Upper lobe of left lung (tissue), 6 donors: ENCODE data around the gene CD164. TPM values are rescaled to one million over a fixed set of nuclear protein-coding genes. Genes with fewer than 3 reads are reported as not detected.

Source experiments
- ATAC-seq, 2 donors: fragments of 200-7000 bp; cut with Tn5 transposase; one replicate each; pipeline ENCODE4 v1.9.1; 2022; ENCODE audit warnings: mild to moderate bottlenecking in 2 of 2, moderate library complexity in 2 of 2; ENCODE audit not compliant: low FRiP score in 2 of 2
- DNase-seq, 2 donors: peaks; one replicate each; pipeline ENCODE4 v3.0.0-alpha.2; 2019 to 2020
- H3K27ac ChIP-seq, 4 donors: fragments of 200-600 bp; sonication (generic); one replicate each; pipeline ENCODE4 v1.5.1; 2016 to 2019
- H3K27me3 ChIP-seq, 4 donors: fragments of 200-600 bp; sonication (generic); one replicate each; pipeline ENCODE4 v1.5.1; 2017 to 2019
- H3K36me3 ChIP-seq, 4 donors: fragments of 200-600 bp; sonication (generic); one replicate each; pipeline ENCODE4 v1.5.1; 2016 to 2019
- H3K4me1 ChIP-seq, 4 donors: fragments of 200-600 bp; sonication (generic); one replicate each; pipeline ENCODE4 v1.5.1; 2018 to 2019
- H3K4me3 ChIP-seq, 4 donors: fragments of 200-600 bp; sonication (generic); one replicate each; pipeline ENCODE4 v1.5.1; 2017 to 2019; ENCODE audit warnings: mild to moderate bottlenecking in 2 of 4, moderate library complexity in 1 of 4
- H3K9me3 ChIP-seq, 4 donors: fragments of 200-600 bp; sonication (generic); one replicate each; pipeline ENCODE4 v1.5.1; 2018 to 2019
- CTCF ChIP-seq, 6 experiments: fragments of 450-650 bp in 4 of 6; fragments of 200-600 bp in 2 of 6; sonication (generic) in 2 of 6; IDR thresholded peaks; one replicate each; pipeline ENCODE4 v1.5.1; 2016 to 2019; ENCODE audit warnings: antibody characterized with exemption in 6 of 6
- EP300 ChIP-seq, 4 donors: sonication (generic); formaldehyde crosslinking; IDR thresholded peaks; one replicate each; pipeline ENCODE4 v1.5.1; 2017; ENCODE audit warnings: antibody characterized with exemption in 4 of 4, control low read depth in 2 of 4
- POLR2A ChIP-seq, 4 donors: fragments of 450-650 bp; IDR thresholded peaks; one replicate each; pipeline ENCODE4 v1.5.1; 2016 to 2017; ENCODE audit warnings: antibody characterized with exemption in 4 of 4, mild to moderate bottlenecking in 2 of 4
- POLR2AphosphoS5 ChIP-seq, 2 donors: sonication (generic); formaldehyde crosslinking; IDR thresholded peaks; one replicate each; pipeline ENCODE4 v1.5.1; 2017; ENCODE audit warnings: antibody characterized with exemption in 2 of 2
- WGBS, 2 donors: methylation state at CpG; one replicate each; pipeline ENCODE4 v1.1.5; 2017 to 2018; 5-methylcytosine and 5-hydroxymethylcytosine counted together
- total RNA-seq, 6 donors: library from RNA; depleted of rRNA in 4 of 6; stranded (reverse); fragments of >200 nt in 4 of 6; gene quantifications; one replicate each; pipeline versions ENCODE4 v1.1.0 to v1.2.1, GENCODE V29; 2016 to 2021
- donor health status: DM: no; HTN: no; CAD: no; lungs with moderate emphysema.
- donor health status: DM: no; HTN: yes; CAD: no; lungs with severe emphysema.

The CD164 gene
- total RNA-seq, 6 donors from 2014 or later: 70.8 to 281 (median 218) TPM

DNA sequence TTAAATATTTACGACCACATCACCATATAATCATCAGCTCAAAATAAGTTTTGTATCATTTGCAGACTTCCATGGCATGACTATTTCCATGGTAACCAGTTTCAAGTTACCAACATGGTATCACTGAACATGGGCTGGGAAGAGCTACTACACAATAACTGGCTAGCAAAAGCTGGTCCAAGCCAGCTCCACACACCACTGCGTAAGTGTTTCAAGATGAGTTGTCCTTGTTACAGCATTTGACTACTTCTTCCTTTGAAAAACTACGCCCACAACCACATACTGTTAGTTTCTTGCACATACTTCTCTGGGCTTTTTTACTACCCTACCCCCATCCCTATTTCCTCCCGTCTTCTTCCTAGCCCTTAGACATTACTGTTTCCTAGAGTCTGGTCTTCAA lies 8.5 kb downstream of the CD164 start:
- Histone ChIP-seq H3K27me3 (no peaks in the 10 kb centered on the region), H3K9me3 (no peaks in the 10 kb centered on the region), H3K27ac (no peak overlapping the region), H3K4me3 (no peak overlapping the region), H3K4me1 (peaks cover 11 to 35% (median 15%) of the 10 kb centered on the region in 4 donors), H3K36me3 (peaks cover 14 to 95% (median 50%) of the 10 kb centered on the region in 4 donors)
- 63 to 69% methylated on average over 4 of the region's 4 CpGs for WGBS, 2 donors
- ATAC-seq: peak; percentile 40 to 69
- no peak for TF ChIP-seq POLR2AphosphoS5 (IDR thresholded peaks at IDR 0.05)
- TF ChIP-seq CTCF (IDR thresholded peaks at IDR 0.05): no peak
- TF ChIP-seq POLR2A (IDR thresholded peaks at IDR 0.05): no peak
- no peak for TF ChIP-seq EP300 (IDR thresholded peaks at IDR 0.05)
- no peak for DNase-seq

DNA sequence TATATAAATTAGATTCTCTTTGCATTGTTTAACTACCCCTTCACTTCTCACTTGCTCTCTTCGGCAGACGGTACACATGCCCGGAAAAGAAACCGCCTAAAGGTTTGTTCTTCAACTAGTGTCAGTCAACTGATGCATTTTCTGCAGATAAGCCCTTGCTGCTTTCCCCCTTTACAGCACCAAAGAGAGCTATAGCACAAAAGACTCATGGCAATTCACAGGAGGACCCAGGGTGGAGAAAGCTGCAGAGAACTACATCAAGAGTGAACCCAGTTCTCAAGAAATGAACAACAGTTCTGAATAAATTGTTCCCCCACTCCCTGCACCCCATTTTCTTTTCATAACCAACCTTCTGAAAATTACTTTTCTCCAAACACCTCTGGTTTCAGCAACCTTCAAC lies 8.9 kb downstream of the CD164 start:
- peaks cover 17 to 97% (median 53%) of the 10 kb centered on the region in 4 donors for H3K36me3 ChIP-seq

GRCh38 chr6:109372130-109372529 lies 10.1 kb downstream of the CD164 start:
- Histone ChIP-seq H3K4me3 (no peak overlapping the region), H3K36me3 (peaks cover 27 to 97% (median 55%) of the 10 kb centered on the region in 4 donors), H3K27ac (peak overlapping the region in 1 of 4 donors; percentile 3), H3K9me3 (no peaks in the 10 kb centered on the region), H3K27me3 (no peaks in the 10 kb centered on the region), H3K4me1 (peaks cover 7 to 19% (median 9%) of the 10 kb centered on the region in 4 donors)
- 57 to 73% methylated on average over 2 of the region's 2 CpGs for WGBS, 2 donors
- DNase-seq (no peak), ATAC-seq (no peak)
- TF ChIP-seq POLR2AphosphoS5 (IDR thresholded peaks at IDR 0.05) (no peak), CTCF (IDR thresholded peaks at IDR 0.05) (no peak), POLR2A (IDR thresholded peaks at IDR 0.05) (no peak), EP300 (IDR thresholded peaks at IDR 0.05) (no peak)

More for the DNA sequence above, 8.9 kb downstream of the CD164 start:
- Histone ChIP-seq H3K4me1 (peaks cover 8 to 31% (median 14%) of the 10 kb centered on the region in 4 donors), H3K9me3 (no peaks in the 10 kb centered on the region), H3K4me3 (no peak overlapping the region), H3K27ac (no peak overlapping the region), H3K27me3 (no peaks in the 10 kb centered on the region)
- ATAC-seq (no peak), DNase-seq (no peak)
- TF ChIP-seq POLR2A (IDR thresholded peaks at IDR 0.05) (no peak), CTCF (IDR thresholded peaks at IDR 0.05) (no peak), EP300 (IDR thresholded peaks at IDR 0.05) (no peak), POLR2AphosphoS5 (IDR thresholded peaks at IDR 0.05) (no peak)
- 68 to 80% methylated on average over 4 of the region's 4 CpGs for WGBS, 2 donors

DNA sequence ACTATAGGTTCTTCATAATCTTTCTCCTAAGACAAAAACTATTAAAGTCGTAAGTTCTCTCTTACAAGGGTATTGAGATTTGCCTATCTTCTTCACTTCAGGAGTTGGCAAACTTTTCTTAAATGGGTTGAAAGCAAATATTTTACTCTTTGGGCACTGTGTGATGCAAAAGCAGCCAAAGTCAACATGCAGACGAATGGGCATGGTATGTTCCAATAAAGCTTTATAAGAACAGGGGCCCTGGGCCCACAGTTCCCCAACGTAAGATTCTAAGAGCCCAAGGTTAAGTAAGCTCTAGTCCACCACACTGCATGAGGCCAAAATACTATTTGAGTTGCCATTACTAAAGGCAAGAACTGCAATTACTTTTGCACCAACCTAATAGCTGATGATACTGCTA lies 11.5 kb downstream of the CD164 start:
- ATAC-seq: no peak
- H3K27ac ChIP-seq: no peak overlapping the region
- no peaks in the 10 kb centered on the region for H3K9me3 ChIP-seq
- TF ChIP-seq POLR2AphosphoS5 (IDR thresholded peaks at IDR 0.05) (no peak), POLR2A (IDR thresholded peaks at IDR 0.05) (no peak), EP300 (IDR thresholded peaks at IDR 0.05) (no peak), CTCF (IDR thresholded peaks at IDR 0.05) (no peak)
- no peaks in the 10 kb centered on the region for H3K27me3 ChIP-seq
- peaks cover 7 to 15% (median 9%) of the 10 kb centered on the region in 4 donors for H3K4me1 ChIP-seq
- no peak for DNase-seq
- H3K4me3 ChIP-seq: no peak overlapping the region
- WGBS, 2 donors: 56 to 69% methylated on average over 3 of the region's 3 CpGs
- H3K36me3 ChIP-seq: peaks cover 27 to 90% (median 46%) of the 10 kb centered on the region in 4 donors

DNA sequence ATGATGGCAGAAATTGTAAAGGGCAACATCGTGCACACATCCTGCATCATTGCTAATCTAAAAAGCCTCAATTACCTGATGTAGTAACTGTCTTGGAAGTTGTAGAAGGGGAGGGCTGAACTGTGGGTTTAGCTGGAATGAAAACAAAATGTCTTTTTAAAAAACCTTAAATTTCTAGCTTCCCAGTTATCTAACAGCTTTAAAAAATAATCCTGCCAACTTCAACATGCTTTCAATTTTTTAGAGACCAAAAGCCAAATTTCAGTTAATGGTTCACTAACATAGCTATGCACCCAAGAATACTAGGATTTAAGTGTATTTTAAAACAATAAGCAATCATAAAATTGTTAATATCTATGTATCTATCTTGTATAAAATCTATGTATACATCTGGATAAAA lies 11.9 kb downstream of the CD164 start:
- TF ChIP-seq POLR2AphosphoS5 (IDR thresholded peaks at IDR 0.05) (no peak), EP300 (IDR thresholded peaks at IDR 0.05) (no peak), CTCF (IDR thresholded peaks at IDR 0.05) (no peak), POLR2A (IDR thresholded peaks at IDR 0.05) (no peak)
- ATAC-seq (no peak), DNase-seq (no peak)
- Histone ChIP-seq H3K4me1 (peaks cover 7 to 15% (median 9%) of the 10 kb centered on the region in 4 donors), H3K9me3 (no peaks in the 10 kb centered on the region), H3K4me3 (no peak overlapping the region), H3K27ac (no peak overlapping the region), H3K27me3 (no peaks in the 10 kb centered on the region), H3K36me3 (peaks cover 23 to 85% (median 44%) of the 10 kb centered on the region in 4 donors)
- WGBS, 2 donors: 76 to 83% methylated on average over 1 of the region's 1 CpG
